CD4-positive, alpha-beta T cell treated with Interleukin-1 beta for 1 hour (primary cell): ENCODE results near the gene CA10.

ENCODE experiments used
- DNase-seq, 2 donors: peaks; one replicate each; pipeline ENCODE4 v3.0.0-alpha.2; 2020 to 2022

CA10 gene

GRCh38 chr17:51709694-51710633, 448.6 kb downstream of the CA10 start:
- no peak for DNase-seq

DNA sequence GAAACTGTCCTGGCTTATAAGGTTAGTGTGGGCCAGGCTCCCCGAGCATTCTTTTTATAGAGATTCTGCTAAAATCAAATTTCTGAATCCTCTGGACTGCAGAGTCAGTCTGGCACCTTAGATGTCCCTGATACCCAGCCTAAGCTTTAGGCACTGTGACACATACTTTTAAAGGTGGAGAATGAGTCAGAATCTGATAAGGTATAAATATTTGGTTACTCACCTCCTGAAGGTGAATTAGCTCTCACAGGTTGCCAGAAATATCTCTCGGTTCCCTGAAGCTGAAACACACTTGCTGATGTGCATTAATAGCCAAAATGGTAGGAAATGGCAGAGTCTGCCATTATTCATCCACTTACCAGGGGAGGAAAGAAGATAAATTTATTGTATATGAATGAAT, 451.3 kb downstream of the CA10 start:
- DNase-seq, result no peak

- no peak for DNase-seq
These were observed 452.4 kb downstream of the CA10 start for GRCh38 chr17:51706093-51706492.

- no peak for DNase-seq
These were observed 454.9 kb downstream of the CA10 start for GRCh38 chr17:51703361-51704341.

DNA sequence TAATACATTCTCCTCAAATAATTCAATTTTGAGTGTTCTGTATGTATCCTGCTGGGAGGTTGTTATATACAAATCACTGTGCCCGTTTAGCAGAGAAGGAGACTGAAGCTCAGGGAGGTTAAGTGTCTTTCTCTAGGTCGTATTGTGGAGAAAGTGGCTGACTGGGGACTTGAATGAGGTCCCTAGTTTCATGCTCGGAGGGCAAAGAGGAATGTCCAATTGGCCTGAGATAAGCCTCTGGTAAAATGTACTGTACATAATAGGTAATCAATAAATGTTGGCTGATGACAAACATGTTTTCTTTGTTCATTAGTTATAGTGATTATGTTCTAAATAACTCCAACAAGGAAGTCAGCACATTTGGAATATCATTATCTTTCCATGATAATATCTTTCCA, 455.6 kb downstream of the CA10 start:
- DNase-seq, result no peak

DNA sequence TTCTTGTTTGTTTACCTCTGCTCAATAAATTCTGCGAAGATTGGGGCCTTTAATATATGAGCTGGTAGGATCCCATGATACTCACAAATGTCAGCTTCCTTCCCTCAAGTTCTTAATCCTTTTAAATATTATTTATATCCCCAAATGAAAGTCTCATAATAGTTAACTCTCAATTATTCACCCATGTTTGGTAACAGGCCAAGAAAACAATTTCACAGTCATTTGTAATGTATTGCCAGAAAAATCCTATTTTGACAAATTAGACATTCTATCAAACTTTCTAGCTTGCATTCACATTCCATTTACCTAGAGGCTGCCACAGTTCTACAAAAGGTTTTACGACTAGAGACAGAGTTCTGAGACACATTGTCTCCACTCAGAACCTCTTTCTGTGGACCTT, 457.0 kb downstream of the CA10 start:
- no peak for DNase-seq

DNA sequence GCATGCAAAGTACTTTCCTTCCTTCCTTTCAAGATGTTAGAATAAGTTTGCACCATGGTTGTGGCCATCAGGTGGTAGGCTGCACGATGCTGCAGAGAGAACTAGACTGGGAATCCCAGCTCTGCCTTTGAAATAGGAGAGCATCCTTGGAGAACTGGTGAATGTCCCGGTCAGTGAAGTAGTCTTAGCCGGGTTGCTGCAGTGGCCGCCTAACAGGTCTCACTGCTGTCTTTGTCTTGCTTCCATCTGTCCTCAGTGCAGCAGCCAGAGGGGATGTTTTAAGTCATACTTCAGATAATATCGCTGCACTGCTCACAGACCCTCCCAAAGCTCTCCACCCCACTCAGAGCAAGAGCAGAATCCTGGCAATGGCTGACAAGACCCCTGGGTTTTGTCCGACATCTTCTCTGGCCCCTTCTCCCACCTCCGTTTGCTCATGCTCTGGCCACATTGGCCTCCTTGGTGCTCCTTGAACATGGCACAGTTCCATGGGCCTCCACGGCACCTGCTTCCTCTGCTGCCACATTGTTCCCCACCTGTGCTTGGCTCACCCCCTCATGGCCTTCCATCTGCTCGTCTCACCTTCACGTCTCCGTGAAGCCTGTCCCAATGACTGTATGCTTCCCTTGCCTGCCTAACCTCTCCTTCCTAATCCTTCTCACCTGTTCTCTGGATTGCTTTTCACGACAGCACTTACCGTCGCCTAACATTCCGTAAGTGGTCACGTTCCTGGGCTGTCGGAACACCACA, 458.3 kb downstream of the CA10 start:
- no peak for DNase-seq

DNA sequence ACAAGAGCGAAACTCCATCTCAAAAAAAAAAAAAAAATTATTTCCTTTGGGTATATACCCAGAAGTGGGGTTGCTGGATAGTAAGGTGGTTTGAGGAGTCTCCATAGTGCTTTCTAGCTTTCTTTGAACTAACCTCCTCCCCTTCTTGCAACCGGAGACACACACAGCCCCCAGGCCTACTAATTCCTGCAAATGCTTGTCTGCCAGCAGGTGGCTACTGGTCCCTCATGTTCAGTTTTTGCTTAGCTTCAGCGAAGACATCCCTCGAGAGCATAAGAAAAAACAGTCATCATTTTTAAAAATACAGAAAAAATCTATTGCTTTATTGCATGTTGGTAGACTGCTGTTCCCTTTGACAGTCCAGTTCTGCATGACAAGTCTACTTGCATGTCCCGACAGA, 459.2 kb downstream of the CA10 start:
- DNase-seq, result no peak

DNA sequence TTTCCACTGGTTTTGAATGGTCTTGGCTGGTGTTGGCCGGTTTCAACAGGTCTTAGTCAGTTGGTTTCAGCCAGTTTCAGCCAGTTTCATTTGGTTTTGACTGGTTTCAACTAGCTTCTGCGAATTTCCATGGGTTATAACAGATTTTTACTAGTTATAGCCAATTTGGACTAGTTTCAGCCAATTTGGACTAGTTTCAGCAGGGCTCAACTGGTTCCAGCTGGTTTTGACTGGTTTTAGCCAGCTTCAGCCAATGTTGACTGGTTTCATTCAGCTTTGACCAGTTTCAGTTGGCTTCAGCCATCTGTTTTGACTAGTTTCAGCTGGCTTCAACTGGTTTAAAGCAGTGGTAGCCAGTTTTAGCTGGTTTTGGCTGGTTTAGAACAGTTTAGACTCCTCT, 465.6 kb downstream of the CA10 start:
- no peak for DNase-seq

GRCh38 chr17:51687887-51688286, 470.6 kb downstream of the CA10 start:
- DNase-seq, result no peak

DNA sequence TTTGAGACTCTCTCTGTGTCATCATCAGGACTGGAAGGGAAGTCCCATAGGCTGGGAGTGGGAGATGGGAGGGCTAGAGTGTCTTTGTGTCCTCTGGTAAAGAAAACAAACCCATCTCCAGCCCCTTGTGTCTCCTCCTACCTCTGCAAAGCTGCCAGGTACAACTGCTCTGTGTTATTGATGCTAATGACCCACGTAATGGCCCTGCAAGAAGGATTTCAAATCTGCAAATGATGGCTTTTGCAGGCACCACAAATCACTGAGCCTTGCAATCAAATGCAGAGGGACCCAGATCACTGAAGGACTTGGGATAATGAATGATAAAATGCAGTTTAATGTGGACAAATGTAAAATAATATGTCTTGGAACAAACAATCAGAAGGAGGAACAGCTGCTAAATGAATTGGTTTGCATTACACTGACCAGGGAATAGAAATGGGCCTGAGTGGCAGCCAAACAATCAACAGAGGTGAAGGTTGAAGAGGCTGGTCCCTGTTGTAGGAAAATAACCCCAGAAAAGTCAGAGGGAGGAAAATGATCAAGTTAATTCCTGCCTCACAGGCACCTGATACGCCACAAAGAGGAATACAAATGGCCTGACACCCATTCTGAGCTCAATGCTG, 473.1 kb downstream of the CA10 start:
- no peak for DNase-seq

- DNase-seq, result no peak
These were observed 474.3 kb downstream of the CA10 start for GRCh38 chr17:51684214-51684613.

GRCh38 chr17:51683291-51683690, 475.2 kb downstream of the CA10 start:
- no peak for DNase-seq

DNA sequence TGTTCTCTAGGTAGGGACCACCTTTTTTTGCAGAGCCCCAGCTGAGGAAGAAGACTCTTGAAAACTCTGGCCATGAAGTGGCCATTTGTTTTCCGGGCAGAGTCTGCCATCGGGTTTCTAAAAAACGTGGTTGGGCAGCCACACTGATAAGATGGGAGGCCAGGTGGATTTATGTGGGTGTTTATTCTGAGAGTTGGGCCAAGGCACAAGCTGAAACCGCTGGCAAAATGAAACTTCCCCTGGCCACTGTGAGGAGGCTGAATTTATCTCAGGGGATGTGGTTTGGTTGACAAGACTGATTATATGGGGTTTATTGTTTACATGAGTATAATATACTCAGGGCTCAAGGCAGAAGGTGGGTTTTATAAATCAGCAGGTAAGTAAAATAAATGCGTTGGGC, 476.4 kb downstream of the CA10 start:
- DNase-seq, result no peak

DNA sequence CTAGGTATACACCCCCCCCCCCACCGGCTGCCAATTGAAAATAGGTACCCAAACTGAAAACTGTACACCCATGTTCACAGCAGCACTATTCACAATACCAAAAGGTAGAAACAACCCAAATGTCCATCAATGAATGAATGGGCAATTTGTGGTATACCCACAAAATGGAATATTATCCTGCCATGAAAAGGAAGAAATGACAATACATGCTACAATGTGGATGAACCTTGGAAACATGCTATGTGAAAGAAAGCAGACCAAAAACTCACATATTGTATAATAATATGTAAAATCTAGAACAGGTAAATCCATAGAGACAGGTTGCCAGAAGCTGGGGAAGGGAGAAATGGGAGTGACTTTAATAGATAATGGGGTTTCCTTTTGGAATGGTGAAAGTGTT, 480.6 kb downstream of the CA10 start:
- DNase-seq, result no peak

DNA sequence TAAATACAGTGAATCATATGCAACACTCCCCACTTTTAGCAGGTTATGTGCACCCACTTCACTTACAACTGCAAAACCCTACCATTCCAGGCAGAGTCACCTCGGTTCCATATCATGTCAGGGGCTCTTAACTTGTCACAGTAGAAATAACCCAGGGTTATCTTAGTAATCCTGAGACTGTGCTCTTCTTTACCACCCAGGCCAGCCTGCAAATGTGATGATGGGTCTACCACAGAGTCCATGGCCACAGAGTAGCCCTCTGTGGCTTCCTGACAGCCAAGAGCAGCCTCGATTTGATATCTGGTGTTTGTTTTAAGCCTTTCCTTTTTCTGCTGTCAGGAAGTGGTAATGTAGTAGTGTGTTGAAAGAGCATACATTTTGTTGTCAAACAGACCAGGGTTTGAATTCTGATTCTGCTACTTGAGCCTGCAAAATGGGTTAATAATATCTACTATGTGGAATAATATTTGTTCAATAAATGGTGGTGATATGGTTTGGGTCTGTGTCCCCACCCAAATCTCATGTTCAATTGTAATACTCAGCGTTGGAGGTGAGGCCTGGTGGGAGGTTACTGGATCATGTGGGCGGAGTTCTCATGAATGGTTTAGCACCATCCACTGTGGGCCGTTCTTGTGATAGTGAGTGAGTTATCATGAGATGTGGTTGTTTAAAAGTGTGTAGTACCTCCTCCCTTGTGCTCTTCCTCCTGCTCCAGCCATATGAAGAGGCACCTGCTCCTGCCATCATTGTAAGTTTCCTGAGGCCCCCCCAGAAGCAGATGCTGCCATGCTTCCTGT, 481.6 kb downstream of the CA10 start:
- no peak for DNase-seq

- DNase-seq, result no peak
These were observed 483.8 kb downstream of the CA10 start for GRCh38 chr17:51674579-51675255.

GRCh38 chr17:51673070-51673469, 485.4 kb downstream of the CA10 start:
- no peak for DNase-seq

- no peak for DNase-seq
These were observed 486.4 kb downstream of the CA10 start for GRCh38 chr17:51672065-51672464.

DNA sequence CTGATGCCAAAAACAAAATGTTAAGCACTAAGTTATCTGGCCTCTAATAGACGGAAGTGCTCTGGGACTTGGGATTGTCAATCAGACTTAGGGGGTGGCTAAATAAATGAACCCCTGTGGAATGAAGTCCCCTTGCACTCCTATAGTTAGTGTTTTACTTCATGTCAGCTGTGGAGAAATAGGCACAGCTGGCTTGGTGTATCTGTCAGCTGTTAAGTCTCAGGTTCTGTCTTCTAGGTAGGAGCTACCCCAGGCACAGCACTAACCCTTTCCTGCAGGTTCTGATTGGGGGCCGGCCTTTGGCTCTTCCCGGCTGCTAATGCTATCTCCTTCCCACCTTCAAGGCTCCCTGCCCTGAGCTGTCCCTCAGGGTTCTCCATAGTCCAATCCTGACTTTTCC, 487.6 kb downstream of the CA10 start:
- DNase-seq, result no peak

DNA sequence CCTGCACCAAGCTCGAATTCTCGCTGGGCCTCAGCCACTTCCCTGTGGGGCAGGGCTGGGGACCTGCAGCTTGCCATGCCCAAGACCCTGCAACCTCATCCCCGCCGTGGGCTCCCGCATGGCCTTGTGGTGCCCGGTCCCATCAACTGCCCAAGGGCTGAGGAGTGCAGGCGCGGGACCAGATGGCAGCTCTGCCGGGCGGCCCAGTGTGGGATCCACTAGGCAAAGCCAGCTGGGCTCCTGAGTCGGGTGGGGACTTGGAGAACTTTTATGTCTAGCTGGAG, 489.6 kb downstream of the CA10 start:
- DNase-seq, result no peak
